ENCODE measurements around the gene MAPK7. TPM values are rescaled to one million over a fixed set of nuclear protein-coding genes. Genes with fewer than 3 reads are reported as not detected.
A peak's percentile ranks its signal among the peaks of the same experiment; 100 is the strongest.

Gene MAPK7
- total RNA-seq, 2 donors from 2014 or later, result 15.9 to 17.8 TPM

- Histone ChIP-seq H3K4me3 (no peak overlapping the region), H3K9me3 (no peaks in the 10 kb centered on the region), H3K27me3 (no peaks in the 10 kb centered on the region), H3K27ac (no peak overlapping the region), H3K4me1 (peaks cover 0 to 32% of the 10 kb centered on the region in 2 donors), H3K36me3 (no peaks in the 10 kb centered on the region)
- no peak for TF ChIP-seq CTCF (IDR thresholded peaks at IDR 0.05)
- no peak for DNase-seq (ENCODE audit: low spot score)
These were observed 11.7 kb upstream of the MAPK7 start for GRCh38 chr17:19366637-19366972.

GRCh38 chr17:19368229-19368628 lies 10.1 kb upstream of the MAPK7 start:
- Histone ChIP-seq H3K36me3 (no peaks in the 10 kb centered on the region), H3K27me3 (no peaks in the 10 kb centered on the region), H3K9me3 (no peaks in the 10 kb centered on the region), H3K4me1 (peaks cover 0 to 25% of the 10 kb centered on the region in 2 donors), H3K4me3 (no peak overlapping the region), H3K27ac (no peak overlapping the region)
- DNase-seq (ENCODE audit: low spot score), result no peak
- TF ChIP-seq CTCF (IDR thresholded peaks at IDR 0.05), result no peak

- Histone ChIP-seq H3K36me3 (no peaks in the 10 kb centered on the region), H3K4me3 (no peak overlapping the region), H3K4me1 (peaks cover 0 to 22% of the 10 kb centered on the region in 2 donors), H3K9me3 (no peaks in the 10 kb centered on the region), H3K27ac (no peak overlapping the region), H3K27me3 (no peaks in the 10 kb centered on the region)
- DNase-seq (ENCODE audit: low spot score), result no peak
- TF ChIP-seq CTCF (IDR thresholded peaks at IDR 0.05), result no peak
These were observed 9.1 kb upstream of the MAPK7 start for GRCh38 chr17:19369107-19369778.

GRCh38 chr17:19369846-19370492 lies 8.3 kb upstream of the MAPK7 start:
- Histone ChIP-seq H3K9me3 (no peaks in the 10 kb centered on the region), H3K4me1 (peaks cover 0 to 22% of the 10 kb centered on the region in 2 donors), H3K27me3 (no peaks in the 10 kb centered on the region), H3K36me3 (no peaks in the 10 kb centered on the region), H3K27ac (peak overlapping the region in 1 of 2 donors; percentile 41), H3K4me3 (no peak overlapping the region)
- no peak for TF ChIP-seq CTCF (IDR thresholded peaks at IDR 0.05)
- DNase-seq (ENCODE audit: low spot score), result no peak

- H3K4me1 ChIP-seq, result peaks cover 0 to 22% of the 10 kb centered on the region in 2 donors
- H3K9me3 ChIP-seq, result no peaks in the 10 kb centered on the region
- peak overlapping the region; percentile 9 to 41 for H3K27ac ChIP-seq
- no peak for DNase-seq (ENCODE audit: low spot score)
- no peaks in the 10 kb centered on the region for H3K27me3 ChIP-seq
- no peak overlapping the region for H3K4me3 ChIP-seq
- TF ChIP-seq CTCF (IDR thresholded peaks at IDR 0.05), result no peak
- H3K36me3 ChIP-seq, result no peaks in the 10 kb centered on the region
These were observed 7.8 kb upstream of the MAPK7 start for GRCh38 chr17:19370493-19370960.

All from right atrium auricular region (tissue), 2 donors.